Stimulated activated CD8-positive, alpha-beta memory T cell treated with anti-CD3 and anti-CD28 coated beads, Interleukin-15, amount 100 ng/mL, for 4 hours (primary cell): ENCODE measurements around the gene CAB39L.

Source experiments
- DNase-seq, 2 donors: peaks; one replicate each; pipeline ENCODE4 v3.0.0-alpha.2; 2020; ENCODE audit warnings: low read depth in 2 of 2

The CAB39L gene

DNA sequence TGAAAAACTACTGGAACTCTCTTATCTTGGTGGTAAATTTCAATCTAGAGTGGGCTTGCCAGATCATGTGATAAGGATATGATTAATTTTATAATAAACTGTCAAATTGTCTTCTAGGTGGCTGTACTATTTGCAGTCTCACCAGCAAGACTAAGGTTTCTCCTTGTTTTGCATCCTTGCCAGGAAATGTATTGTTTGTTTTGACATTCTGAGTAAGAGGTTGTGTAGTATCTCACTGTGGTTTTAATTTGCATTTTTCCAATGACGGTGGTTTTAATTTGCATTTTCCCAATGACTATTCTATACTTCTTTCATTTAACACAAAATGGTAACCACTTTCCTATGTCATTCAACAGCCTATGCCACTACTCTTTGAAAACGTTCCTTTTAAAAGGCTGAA is 2.0 kb downstream of the CAB39L start:
- no peak for DNase-seq

DNA sequence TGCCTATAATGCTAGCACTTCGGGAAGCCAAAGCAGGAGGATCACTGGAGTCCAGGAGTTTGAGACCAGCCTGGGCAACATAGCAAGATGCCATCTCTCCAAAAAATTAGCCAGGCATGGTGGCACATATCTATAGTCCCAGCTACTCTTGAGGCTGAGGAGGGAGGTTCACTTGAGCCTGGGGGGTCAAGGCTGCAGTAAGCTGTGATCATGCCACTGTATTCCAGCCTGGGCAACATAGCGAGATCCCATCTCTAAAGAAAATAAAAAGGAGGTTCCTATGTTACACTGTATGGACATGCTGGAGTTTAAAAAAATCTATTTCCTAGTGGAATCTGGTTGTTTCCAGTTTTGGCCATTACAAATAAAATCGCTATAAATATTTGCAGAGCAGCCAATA is 2.6 kb downstream of the CAB39L start:
- DNase-seq = no peak

DNA sequence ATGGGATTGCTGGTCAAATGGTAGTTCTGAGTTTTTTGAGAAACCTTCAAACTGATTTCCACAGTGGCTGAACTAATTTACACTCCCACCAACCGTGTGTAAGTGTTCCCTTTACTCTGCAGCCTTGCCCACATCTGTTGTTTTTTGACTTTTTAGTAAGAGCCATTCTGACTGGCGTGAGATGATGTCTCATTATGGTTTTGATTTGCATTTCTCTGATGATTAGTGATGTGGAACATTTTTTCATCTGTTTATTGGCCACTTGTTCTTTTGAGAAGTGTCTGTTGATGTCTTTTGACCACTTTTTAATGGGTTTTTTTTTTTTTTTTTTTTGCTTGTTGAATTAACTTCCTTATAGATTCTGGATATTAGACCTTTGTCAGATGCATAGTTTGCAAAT is 4.3 kb downstream of the CAB39L start:
- no peak for DNase-seq

DNA sequence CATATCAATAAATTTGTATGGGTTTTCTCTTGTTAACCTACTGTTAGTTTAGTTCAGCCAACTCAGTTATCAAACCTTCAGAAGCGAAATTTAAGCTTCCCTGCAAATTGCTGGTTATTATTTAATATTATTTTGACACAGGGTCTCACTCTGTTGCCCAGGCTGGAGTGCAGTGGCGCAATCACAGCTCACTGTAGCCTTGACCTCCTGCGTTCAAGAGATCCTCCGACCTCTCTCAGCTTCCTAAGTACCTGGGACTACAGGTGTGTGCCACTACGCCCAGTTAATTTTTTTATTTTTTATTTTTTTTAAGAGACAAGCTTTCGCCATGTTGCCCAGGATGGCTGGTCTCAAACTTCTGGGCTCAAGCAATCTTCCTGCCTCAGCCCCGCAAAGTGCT is 6.2 kb downstream of the CAB39L start:
- DNase-seq = no peak

DNA sequence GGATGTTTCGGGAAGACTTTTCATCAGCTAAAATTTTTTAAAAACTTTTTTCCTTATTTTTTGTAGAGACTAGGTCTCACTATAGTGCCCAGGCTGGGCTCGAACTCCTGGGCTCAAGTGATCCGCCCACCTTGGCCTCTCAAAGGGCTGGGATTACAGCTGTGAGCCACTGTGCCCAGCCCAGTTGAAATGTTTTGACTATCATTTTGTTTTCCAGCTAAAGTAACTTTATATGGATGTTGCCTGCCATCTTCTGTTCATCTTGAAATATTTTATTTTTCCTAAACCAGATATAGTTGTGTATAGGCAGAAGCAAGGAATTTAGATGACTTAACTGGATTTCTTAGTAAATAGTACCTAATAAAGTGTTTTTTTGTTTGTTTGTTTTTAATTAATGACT is 7.0 kb downstream of the CAB39L start:
- no peak for DNase-seq

DNA sequence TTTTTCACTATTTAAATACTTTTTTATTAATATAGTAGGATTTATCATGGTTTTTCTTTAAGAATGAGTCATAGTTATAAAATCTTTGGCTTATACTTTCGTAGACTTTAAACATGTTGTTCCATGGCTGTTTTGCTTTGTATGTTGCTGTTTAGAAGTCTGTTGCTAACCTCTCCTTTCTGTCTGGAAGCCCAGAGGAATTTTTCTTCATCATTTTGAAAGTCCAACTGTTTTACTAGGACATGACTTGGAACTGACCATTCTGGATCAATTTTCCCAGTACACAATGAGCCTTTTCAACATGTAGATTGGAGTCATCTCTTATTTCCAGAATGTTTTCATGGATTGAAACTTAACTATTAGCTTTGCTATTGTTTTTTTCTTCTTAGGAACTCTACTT is 7.9 kb downstream of the CAB39L start:
- DNase-seq = no peak

DNA sequence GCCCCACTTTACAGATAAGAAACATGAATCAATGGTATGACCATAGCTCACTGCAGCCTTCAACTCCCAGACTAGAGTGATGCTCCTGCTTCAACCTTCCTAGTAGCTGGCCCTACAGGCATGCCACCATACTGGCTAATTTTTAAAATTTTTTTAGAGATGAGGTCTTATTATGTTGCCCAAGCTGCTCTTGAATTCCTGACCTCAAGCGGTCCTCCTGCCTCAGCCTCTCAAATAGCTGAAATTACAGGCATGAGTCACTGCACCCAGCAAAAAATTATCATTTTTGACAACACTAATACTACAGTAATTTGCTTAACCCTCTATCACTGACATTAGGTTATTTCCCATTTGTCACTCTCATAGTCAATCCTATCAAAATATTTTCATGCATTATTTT is 14.7 kb downstream of the CAB39L start:
- no peak for DNase-seq

DNA sequence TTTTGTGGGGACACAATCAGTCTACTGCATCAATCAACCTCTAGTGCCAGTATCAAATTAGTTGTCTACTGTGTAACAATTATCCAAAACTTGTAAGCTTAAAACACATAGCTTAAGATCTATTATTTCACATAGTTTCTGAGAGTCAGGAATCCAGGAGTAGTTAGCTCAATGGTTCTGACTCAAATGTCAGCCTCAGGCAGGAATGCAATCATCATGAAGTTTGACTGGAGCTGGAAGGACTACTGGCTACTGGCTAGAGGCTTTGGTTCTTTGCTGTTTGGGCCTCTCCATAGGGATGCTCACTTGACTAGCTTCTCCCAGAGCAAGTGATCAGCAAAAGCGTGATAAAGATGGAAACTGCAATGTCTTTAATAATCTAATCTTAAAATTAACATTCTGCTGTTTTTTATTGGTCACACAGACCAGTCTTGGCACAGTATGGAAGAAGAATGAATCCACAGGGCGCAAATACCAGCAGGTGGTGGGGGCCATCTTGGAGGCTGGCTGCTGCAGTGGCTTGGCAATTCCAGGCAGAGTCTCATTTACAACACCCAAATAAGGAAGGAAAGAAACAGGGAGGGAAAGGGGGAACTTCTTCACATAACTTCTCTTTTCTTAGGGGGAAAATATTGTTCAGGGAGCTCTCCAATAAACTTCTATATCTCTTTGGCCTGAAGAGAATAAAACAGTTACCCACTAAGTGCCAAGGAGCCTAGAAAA is 15.7 kb downstream of the CAB39L start:
- DNase-seq = no peak

DNA sequence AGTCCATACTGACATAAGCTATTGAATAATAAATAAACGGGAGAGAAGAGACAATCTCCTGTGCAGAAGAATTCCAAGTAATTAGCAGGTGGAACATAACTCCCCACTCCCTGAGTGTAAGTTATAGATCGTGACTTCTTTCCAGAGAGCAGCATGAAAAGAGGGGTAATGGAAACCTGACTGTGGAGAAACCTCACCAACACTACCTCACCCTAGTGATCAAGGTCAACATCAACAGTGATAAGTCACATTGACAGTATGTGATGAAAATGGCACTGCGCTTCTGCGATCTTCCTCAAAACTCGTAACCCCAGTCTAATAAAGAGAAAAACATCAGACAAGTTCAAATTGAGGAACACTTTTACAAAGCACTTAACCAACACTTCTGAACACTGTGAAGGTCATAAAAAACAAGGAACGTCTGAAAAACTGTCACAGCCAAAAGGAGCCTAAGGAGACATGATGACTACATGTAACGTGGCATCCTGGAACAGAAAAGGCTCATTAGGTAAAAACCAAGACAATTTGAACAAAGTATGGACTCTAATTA is 19.8 kb downstream of the CAB39L start:
- no peak for DNase-seq

DNA sequence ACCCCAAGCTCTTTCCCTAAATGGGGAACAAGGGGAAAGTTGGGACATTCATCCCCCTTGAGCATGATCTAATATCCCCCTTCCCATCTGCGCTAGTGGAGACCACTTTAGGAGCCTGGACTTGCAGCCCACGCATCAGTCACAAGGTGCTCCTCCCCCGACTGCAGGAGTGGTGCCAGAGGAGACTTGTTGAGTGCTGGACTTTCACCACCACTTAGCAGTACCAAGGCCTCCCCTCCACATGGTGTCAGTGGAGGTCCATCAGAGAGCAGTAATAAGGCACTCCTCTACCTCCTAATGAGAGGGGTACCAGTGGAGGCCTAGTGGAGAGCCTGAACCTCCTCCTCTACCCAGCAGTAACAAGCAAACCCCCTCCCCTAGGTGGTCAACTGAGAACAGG is 22.5 kb downstream of the CAB39L start:
- DNase-seq = no peak

DNA sequence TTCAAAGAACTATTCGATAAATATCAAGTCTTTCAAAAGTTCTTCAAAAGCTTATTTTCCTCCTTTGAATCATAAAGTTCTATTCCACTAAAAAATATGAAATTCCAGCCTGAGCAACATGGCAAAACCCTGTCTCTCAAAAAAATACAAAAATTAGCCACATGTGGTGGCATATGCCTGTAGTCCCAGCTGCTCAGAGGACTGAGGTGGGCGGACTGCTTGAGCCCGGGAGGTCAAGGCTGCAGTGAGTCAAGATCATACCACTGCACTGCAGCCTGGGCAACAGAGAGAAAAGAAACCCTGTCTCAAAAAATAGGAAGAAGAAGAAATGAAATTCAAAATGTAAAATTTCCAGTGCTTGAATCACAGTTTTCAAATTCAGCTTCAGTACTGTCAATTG is 24.6 kb downstream of the CAB39L start:
- no peak for DNase-seq

DNA sequence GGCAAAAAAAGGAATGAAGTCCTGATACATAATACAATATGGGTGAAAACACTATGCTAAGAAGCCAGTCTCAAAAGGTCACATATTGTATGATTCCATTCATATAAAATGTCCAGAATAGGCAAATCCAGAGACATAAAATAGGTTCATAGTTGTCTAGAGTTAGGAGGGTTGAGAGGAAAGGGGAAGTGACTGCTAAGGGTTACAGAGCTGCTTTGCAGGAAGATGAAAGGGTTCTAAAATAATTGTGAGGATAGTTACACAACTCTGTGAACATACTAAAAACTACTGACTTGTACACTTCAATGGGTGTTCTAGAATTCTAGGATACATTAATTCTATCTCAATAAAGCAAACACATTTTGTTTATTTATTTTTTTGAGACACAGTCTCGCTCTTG is 25.7 kb downstream of the CAB39L start:
- no peak for DNase-seq

DNA sequence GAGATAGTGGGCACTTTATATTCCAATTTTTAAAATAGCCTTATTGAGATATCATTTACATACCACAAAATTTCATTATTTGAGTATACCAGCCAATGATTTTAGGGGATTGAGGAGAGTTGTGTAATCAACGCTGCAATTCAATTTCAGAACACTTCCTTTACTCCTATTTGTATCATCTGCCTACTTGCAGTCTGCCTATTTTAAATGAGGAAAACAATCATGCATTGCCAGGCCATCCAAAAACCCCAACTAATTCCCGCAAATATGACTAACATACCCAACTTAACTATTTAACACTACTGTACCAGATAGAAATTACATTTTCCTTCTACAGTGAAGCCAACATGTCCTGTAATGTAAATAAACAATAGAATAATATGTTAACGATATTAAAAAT is 26.7 kb downstream of the CAB39L start:
- no peak for DNase-seq

DNA sequence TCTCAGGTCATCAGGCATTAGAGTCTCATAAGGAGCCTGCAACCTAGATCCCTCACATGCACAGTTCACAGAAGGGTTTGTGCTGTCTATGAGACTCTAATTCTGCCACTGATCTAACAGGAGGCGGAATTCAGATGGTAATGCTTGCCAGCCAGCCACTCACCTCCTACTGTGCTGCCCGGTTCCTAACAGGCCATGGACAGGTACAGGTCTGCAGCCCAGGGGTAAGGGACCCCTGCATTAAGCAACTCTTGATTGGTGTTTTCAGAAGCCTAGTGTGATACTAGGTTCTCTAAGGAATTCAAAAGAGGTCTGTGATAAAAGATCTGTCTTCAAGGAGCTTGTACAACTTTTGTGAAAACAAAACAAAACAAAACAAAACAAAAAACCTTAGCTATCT is 31.1 kb downstream of the CAB39L start:
- no peak for DNase-seq

DNA sequence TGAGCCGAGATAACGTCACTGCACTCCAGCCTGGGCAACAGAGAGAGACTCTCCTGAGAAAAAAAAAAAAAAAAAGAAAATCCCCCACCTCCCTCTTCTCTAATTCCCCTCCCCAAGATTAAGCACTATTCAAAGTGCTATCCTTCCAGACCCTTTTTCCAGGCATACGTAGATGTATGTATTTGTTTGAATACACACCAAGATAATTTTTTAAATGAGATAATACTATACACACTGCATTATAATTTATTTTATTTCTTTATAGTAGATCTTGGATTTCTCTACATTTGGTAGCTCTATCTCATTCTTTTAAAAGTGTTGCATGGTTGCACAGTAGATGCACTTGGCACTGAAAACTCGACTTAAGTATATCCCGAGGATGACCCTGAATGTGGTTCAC is 32.5 kb downstream of the CAB39L start:
- no peak for DNase-seq

DNA sequence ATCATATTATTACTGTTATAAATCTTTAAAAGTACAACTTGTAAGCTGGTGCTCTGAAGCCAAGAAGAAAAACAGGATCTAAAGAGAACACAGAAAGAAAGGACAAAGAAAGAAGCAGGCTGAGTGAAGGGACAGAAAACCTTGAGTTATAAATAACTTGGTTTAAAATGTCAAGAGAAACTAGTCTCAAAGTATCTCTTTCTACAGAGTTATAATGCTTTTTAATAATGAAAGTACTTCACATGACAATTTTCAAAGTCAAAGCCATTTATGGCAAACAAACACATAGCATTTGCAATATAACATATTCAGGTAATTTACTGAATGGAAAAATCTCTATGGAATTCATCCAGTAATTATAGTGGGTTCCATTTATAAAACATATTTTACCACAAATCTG is 33.4 kb downstream of the CAB39L start:
- no peak for DNase-seq

DNA sequence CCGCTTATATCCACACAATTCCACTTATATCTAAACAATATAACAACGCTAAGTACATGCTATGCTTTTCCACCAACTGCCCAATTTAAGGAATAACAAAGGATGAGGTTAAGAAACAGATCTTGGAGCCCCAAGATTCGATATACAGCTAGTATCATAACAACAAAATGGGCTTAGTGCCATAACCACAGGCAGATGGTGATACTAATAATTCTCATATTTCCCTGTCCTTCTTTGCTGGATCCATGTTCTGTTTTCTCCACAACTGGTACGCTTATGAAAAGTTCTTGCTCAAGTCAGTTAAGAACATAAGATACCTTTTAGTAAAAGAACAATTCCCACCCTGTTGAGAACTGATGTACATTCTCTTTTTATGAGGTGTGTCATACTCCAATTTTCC is 33.9 kb downstream of the CAB39L start:
- DNase-seq = no peak

DNA sequence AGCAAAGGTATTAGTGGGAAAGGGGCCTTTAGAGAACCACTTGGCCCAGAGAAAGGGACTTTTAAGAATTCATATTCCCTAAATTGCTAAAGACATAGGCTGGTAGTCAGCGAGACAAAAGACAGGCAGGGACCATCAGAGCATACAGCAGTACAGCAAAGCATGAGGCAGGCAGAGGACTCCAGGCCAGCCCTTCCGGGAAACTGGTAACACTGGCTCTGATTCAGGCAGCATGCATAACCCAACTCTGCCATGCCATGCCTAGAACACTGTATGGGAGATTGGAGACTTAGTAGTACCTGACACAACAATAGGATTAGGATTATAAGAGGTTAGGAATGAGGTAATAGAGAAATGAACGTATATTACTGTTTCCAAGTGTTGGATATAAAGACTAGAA is 34.9 kb downstream of the CAB39L start:
- DNase-seq = no peak

DNA sequence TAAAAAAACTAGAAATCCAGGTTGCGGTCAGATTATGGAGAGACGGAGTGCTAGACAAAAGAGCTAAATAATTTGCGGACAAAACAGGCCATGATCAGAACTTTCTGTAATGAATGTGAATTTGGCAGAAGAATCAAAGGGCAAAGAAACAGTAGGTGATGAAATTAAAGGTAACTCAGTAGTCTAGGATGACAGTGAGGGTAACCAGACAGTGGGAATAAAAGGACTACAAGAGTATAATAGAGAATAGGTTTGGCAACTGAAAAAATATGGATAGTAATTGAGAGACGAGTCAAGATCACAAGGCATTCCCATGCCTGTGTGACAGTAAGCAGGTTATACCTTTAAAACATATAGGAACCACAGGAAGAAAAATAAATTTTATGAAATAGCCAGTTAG is 35.9 kb downstream of the CAB39L start:
- no peak for DNase-seq

DNA sequence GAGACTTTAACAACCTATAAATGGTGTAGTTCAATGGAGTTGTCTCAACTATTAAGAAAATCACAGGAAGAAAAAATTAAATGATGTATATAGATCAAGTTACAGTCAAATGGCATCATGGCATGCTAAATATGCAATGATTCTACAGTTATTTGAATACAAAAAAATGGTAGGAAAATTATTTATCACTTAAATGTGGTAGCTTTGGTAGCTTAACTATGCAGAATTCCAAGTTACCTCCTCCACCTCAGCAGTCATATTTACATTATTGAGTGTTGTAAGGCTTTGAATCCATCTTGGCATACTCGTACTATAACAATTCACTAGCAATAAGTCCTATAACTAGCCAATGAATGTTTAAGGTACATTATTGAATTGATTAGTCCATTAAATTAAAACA is 36.8 kb downstream of the CAB39L start:
- DNase-seq = no peak

DNA sequence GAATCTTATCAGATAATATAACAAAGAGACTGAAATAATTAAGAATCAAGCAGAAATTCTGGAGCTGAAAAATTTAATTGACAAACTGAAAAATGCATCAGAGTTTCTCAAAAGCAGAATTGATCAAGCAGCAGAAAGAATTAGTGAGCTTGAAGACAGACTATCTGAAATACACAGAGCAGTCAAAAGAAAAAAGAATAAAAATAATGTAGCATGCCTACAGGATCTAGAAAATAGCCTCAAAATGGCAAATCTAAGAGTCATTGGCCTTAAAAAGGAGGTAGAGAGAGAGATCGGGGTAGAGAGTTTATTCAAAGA is 39.2 kb downstream of the CAB39L start:
- no peak for DNase-seq

DNA sequence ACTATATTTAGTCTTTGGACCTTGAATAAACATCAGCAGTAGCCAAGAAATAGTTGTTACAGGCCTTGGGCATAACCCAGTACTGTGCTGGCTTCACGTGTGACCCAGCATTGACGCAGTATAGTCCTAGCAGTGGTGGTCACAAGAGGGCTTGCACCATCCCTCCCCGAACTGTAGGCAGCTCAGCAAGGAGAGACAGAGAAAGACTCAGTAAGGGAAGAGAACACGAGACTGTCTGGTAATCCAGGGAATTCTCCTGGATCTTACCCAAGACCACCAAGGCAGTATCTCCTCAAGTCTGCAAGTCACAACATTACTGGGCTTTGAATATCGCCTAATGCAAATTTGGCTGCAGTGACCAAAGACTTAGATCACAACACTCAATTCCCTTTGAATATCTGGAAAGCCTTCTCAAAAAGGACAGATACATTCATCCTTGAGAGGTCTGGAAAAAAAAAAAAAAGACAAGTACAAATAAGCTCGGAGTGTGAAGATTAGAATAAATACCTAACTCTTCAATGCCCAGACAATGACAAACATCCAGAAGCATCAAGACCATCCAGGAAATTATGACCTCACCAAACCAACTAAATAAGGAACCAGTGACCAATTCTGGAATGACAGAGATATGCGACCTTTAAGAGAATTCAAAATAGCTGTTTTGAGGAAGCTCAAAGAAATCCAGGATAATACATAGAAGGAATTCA is 39.7 kb downstream of the CAB39L start:
- DNase-seq = no peak

DNA sequence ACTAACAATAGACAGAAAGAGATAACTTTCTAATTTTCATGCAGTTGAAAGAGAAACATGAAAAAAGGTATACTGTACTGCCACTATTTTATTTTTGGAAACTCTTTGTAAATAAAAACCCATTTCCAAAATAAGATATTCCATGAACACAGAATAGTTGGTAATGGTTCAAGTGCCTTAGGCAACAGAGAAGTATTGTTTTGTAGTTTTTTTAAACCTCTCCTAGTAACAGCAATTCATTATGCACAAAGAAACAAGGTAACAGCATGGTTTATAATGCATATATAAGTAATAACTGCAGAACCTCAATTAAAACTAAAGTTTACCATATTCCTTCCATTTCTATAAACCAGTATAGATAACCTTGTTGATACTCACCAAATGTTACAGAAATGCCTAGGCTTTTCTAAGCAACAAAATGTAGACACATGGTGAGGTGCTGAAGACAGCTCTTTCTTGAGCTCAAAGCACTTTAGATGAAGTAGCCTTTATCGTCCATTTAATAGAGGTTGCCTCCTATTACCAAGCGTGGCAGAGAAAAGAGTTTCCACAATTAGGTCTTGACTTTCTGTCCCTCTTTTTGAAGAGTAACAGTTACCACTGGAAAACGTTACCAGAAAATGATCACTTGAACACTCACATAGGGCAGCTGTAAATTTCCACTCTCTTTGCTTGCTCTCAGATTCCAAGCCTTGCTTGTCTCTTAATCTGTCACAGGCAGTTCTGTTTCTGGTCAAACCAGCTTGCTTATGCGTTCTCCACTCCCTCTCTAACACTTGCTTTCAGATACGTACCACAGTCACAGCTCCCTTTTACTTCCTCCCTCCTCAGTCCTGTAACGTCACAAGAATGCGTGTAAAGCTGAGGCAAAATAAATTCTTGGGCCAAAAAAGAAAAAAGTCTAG is 42.9 kb downstream of the CAB39L start:
- no peak for DNase-seq
